Kidney (tissue), 14 donors: ENCODE results near the gene CENPX. TPM values are rescaled to one million over a fixed set of nuclear protein-coding genes. Genes with fewer than 3 reads are reported as not detected.

Source experiments
- DNase-seq, 5 donors: peaks; one replicate each; pipeline ENCODE4 v3.0.0-alpha.2; 2013 to 2020
- FAIRE-seq: peaks from 2 replicates; lab custom pipeline; 2012; peaks lifted over from hg19 to GRCh38; lab: Jason Lieb, UNC
- H3K27ac ChIP-seq, 2 donors: one replicate each; pipeline ENCODE4 v1.7.0; 2013; ENCODE audit warnings: low read depth in 2 of 2, low read length in 2 of 2, inconsistent platforms in 1 of 2
- H3K27me3 ChIP-seq: one replicate; pipeline ENCODE4 v1.7.1; 2013; ENCODE audit warnings: low read length, inconsistent platforms; ENCODE audit not compliant: control insufficient read depth, insufficient read depth
- H3K36me3 ChIP-seq, 3 donors: one replicate each; pipeline versions ENCODE4 v1.7.0 to v1.7.1; 2013; ENCODE audit warnings: low read length in 3 of 3, control low read depth in 1 of 3, inconsistent platforms in 1 of 3; ENCODE audit not compliant: insufficient read depth in 3 of 3, control insufficient read depth in 2 of 3
- H3K4me1 ChIP-seq, 3 donors: one replicate each; pipeline versions ENCODE4 v1.7.0 to v1.7.1; 2013; ENCODE audit warnings: low read length in 3 of 3, inconsistent platforms in 1 of 3, low read depth in 1 of 3; ENCODE audit not compliant: control insufficient read depth in 2 of 3, insufficient read depth in 2 of 3
- H3K4me3 ChIP-seq, 3 donors: one replicate each; pipeline versions ENCODE4 v1.7.0 to v1.8.1; 2013; ENCODE audit warnings: low read length in 3 of 3, control low read depth in 1 of 3, inconsistent platforms in 1 of 3
- H3K9ac ChIP-seq, 3 donors: one replicate each; pipeline versions ENCODE4 v1.7.0 to v1.7.1; 2013; ENCODE audit warnings: low read length in 3 of 3, control low read depth in 1 of 3, inconsistent platforms in 1 of 3
- H3K9me3 ChIP-seq, 3 donors: one replicate each; pipeline versions ENCODE4 v1.7.0 to v1.7.1; 2013; ENCODE audit warnings: low read length in 3 of 3, control low read depth in 1 of 3, inconsistent platforms in 1 of 3; ENCODE audit not compliant: control insufficient read depth in 2 of 3, insufficient read depth in 1 of 3
- intact Hi-C: fragments of 100-400 bp; cut with DNase I; formaldehyde crosslinking; loops from one replicate; pipeline ENCODE4 v1.11.1; 2022
- polyA plus RNA-seq: library from polyadenylated mRNA; stranded (reverse); fragments of 350-450 nt; fragmentation: Illumina TruSeq; extraction: RNeasy Lipid Tissue Mini Kit (QIAGEN cat#74804); gene quantifications from one replicate; pipeline ENCODE4 v1.2.3, GENCODE V29; 2014; ENCODE audit warnings: low read depth, low replicate concordance; ENCODE audit not compliant: insufficient read depth
- total RNA-seq: library from RNA; stranded (reverse); fragmentation: NEBNext Ultra II Directional; extraction: Animal tissue kit (Norgen Biotek cat#: 25700); gene quantifications from one replicate; pipeline ENCODE4 v1.2.1, GENCODE V29; 2021
- TF ChIP-seq, protein P1 (sequence below): IDR thresholded peaks from 3 replicates; pipeline ENCODE4 v1.5.1; 2012; ENCODE audit warnings: mild to moderate bottlenecking, moderate library complexity, borderline replicate concordance; ENCODE audit not compliant: insufficient read depth; ENCODE audit errors: extremely low read depth
- donor health status: control.
- donor health status: control.
- donor health status: control.
- donor health status: control.
- donor health status: control.
- donor health status: DM: yes; HTN: yes; CAD: no.
- donor health status: Normal renal cell carcinoma (clear cell type).

Gene CENPX
- total and polyA plus RNA-seq, 2 donors from 2014 or later: 36.9 to 93.2 TPM

GRCh38 chr17:81999976-82000802, 22.5 kb downstream of the CENPX start:
- peak in 3 of 5 donors; percentile 51 to 71 (median 54) for DNase-seq
- no peaks in the 10 kb centered on the region for H3K27me3 ChIP-seq
- intact Hi-C loops: no loop called here
- H3K9me3 ChIP-seq: no peaks in the 10 kb centered on the region
- no peak for FAIRE-seq
- no peaks in the 10 kb centered on the region for H3K36me3 ChIP-seq
- H3K27ac ChIP-seq: no peak overlapping the region
- H3K4me3 ChIP-seq: no peak overlapping the region
- no peak overlapping the region for H3K9ac ChIP-seq
- peaks cover 0 to 9% (median 0%) of the 10 kb centered on the region in 3 donors for H3K4me1 ChIP-seq
- TF ChIP-seq, protein P1, sequence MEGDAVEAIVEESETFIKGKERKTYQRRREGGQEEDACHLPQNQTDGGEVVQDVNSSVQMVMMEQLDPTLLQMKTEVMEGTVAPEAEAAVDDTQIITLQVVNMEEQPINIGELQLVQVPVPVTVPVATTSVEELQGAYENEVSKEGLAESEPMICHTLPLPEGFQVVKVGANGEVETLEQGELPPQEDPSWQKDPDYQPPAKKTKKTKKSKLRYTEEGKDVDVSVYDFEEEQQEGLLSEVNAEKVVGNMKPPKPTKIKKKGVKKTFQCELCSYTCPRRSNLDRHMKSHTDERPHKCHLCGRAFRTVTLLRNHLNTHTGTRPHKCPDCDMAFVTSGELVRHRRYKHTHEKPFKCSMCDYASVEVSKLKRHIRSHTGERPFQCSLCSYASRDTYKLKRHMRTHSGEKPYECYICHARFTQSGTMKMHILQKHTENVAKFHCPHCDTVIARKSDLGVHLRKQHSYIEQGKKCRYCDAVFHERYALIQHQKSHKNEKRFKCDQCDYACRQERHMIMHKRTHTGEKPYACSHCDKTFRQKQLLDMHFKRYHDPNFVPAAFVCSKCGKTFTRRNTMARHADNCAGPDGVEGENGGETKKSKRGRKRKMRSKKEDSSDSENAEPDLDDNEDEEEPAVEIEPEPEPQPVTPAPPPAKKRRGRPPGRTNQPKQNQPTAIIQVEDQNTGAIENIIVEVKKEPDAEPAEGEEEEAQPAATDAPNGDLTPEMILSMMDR: no peak

GRCh38 chr17:81999587-81999975, 23.1 kb downstream of the CENPX start:
- no peak overlapping the region for H3K9ac ChIP-seq
- H3K9me3 ChIP-seq: no peaks in the 10 kb centered on the region
- H3K27me3 ChIP-seq: no peaks in the 10 kb centered on the region
- no peak overlapping the region for H3K27ac ChIP-seq
- DNase-seq (peak in 2 of 5 donors; percentile 59 to 64), FAIRE-seq (no peak)
- TF ChIP-seq, protein P1: no peak
- H3K4me1 ChIP-seq: peaks cover 0 to 9% (median 0%) of the 10 kb centered on the region in 3 donors
- intact Hi-C loops: no loop called here
- no peaks in the 10 kb centered on the region for H3K36me3 ChIP-seq
- H3K4me3 ChIP-seq: no peak overlapping the region

- FAIRE-seq (no peak), DNase-seq (peak in 1 of 5 donors; percentile 40)
- Histone ChIP-seq H3K27ac (no peak overlapping the region), H3K9ac (no peak overlapping the region), H3K4me3 (no peak overlapping the region), H3K27me3 (no peaks in the 10 kb centered on the region), H3K36me3 (no peaks in the 10 kb centered on the region), H3K4me1 (peaks cover 0 to 9% (median 0%) of the 10 kb centered on the region in 3 donors), H3K9me3 (no peaks in the 10 kb centered on the region)
- intact Hi-C loops: no loop called here
- TF ChIP-seq, protein P1: no peak
Measured at GRCh38 chr17:81998691-81999438, 23.8 kb downstream of the CENPX start.
